ELF-1 (cell line): ENCODE measurements around the gene ELAVL2.

ENCODE experiments used
- DNase-seq: peaks from one replicate; pipeline ENCODE4 v3.0.0-alpha.2; 2016; ENCODE audit warnings: low read depth, low spot score

ELAVL2 gene

DNA sequence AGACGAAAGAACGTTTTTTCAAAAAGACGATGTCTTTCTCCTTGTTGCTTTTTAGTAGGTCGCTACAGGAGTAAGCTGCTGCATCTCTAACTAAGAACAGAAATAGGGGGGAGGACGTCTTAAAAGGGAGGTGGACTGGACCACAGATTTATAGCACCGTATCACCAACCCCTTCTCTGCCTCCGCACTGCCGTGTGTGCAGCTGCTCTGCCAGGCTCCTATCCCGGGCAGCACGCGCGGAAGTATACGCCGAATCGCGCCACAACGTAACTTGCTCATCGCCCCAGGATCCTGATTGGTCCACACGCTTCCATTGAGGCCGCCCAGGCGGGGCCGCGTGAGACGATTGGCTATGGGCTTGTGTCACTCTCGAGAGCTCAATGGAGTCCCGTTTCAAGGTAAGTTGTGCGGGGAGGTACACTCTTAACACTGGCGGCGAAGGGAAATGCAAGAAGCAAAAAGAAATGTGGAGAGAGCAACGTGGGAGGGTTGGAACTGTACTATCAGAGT is at the start of gene ELAVL2:
Gene ELAVL2 (minus strand): TSS at position 121 of the 510 bp plus-strand sequence. CDS start 64,006 bp downstream, outside the sequence.
- DNase-seq, result peak; percentile 83

DNA sequence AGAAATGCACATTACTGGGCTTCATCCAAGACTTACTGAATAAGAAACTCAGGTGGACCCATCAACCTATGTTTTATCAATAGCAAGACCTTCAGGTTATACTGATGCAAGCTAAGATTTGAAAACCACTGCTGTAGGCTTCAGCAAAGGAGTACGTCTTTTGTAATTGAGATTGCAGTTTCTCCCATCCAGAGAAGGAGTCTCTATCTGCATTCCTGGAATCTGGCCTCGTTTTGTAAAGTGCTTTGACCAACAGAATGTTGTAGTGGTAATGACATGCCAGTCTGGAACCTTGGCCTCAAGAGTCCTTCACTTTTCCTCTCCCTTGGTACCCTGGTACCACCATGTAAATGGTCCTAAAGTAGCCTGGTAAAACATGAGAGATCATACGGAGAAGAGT is 32.2 kb upstream of the ELAVL2 start:
- no peak for DNase-seq

DNA sequence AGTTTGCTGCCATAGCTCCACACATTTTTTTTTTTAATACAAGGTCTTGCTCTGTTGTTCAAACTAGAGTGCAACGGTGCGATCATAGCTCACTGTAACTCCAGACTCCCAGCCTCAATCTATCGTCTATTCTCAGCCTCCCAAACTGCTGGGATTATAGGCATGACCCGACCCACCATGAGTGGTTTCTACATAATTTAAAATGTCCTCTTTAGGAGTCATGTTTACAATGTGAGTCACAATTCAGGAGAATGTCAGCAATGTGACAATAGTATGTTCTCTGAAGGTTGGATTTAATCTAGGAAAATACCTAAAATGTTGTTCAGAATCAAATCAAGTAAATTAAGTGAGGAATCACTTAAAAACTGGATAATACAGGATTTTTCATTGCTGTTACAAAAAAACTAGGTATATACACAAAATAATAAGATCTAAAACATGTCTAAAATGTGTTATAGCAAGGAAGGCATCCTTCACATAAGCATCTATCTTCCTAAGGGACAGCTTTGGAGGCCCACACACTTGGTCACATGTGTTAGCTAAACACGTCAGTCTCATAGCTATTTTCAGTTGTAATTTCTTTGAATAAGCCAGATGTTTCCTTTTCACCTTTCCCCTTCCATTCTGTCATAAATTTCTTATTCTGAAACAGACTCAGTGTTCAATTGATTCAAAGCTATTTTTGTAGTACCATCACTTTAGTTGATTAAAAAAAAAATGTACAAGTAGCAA is 30.0 kb upstream of the ELAVL2 start:
- DNase-seq, result no peak

DNA sequence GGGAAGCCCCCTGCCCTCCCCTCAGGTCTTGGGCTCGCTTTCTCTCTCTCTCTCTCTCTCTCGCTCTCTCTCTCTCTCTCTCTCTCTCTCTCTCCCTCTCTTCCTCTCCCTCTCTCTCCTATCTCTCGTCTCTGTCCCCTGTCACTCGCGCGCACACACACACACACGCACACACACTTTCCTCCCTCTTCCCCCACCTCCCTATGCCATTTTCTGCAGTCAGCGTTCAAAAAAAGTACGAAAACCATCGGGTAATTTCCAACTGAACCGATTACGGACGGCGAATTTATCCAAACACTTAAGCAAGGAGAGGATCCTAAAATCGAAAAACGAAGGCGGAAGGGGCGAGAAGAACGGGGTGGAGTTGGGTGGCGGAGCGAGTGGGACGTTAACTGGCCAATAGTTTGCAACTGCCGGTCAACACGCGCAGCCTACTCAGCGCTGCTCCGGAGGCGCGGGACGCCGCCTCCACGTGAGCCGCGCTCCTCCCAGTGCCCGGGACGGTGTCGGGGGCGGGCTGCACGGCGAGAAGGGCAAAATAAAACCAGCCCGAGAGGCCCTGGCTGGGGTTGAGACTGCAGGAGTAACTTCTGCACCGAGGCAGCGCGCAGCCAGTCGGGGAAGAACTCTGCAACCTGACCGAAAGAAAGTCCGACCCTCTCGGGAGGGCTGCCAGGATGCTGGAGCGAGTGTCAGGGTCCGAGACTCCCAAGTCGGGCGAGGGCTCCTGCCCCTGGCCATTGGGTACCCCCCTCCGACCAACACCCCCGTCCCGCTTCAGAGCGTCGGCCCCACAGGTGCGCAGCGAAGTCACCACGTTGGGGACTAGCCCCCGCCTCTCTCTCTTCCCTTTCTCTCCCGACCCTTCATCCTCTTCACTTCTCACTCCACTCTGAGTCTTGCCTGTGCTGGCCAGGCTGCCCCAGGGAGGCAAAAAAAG is 24.9 kb upstream of the ELAVL2 start:
- DNase-seq, result no peak

DNA sequence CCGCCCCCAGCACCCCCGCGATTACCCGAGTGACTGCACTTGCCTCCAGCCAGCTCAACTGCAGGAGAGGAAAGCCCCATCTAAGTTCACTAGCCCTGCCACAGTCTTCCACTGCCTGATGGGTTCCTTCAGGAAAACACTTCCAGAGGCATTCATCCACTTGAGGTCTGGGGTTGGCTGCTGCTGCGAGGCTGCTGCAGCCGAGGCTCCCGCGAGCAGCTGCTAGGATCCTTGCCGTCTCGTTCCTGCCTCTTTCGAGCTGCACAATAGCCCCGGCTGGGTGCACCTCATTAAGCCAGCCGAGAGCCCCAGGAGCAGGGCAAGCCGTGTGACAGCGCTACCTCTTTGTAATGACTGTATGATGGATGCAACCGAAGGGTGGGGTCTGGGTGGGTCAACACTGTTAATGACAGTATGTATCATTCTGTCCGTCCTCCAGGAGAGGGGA is 24.2 kb upstream of the ELAVL2 start:
- DNase-seq, result no peak

DNA sequence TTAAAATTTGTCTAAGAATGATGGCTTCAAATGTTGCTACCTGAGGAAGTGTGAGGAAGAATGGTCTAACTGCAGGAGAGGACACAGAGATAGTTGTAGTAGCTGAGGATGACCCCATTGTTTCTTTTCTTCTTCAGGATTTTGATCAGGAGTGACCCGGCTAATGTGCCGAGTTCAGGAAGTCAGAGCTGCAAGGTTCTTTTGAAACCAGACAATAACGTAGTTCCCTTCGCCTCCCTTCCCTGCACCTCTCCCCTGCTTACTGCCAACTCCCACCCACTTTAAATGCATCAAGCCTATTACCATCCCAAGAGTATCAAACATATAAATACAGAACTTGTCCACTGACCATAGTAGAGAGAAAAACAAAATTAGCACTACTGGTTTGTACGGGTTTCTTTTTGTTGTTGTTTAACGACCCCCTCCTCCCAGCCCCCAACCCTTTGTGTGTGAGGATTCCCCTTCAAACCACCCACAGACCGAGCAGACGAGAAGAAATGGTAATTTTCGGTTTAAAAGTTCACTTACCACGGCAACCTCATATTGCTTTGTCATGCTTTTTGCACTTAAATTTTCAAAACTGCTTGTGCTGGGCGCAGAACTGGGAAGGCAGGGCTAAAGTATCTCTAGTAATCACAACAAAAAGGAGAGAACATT is 23.5 kb upstream of the ELAVL2 start:
- no peak for DNase-seq

DNA sequence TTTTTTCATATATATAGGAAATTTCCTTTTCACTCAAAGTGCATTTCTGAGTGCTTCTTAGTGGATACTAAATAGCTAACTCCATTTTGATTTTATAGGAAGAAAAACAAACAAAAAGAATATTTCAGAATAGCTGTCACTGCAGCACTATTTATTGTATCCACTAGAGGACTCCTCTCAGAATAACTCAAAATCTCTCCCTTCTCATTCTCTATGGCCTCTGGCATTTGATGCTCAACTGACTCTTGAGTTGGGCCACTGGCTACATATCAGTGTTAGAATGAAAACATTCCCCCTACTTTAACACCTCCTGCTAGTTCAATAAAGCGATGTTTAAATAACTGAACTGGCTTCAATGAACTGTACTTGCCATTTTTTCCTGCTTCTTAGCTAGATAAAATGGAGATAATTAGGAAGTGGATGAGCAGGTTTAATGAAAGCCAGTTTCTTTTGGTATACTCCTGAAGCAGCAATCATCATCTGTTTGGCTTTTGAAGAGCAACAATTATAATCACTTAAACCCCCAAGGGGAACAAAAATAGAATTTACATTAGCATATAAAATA is 16.6 kb upstream of the ELAVL2 start:
- no peak for DNase-seq

DNA sequence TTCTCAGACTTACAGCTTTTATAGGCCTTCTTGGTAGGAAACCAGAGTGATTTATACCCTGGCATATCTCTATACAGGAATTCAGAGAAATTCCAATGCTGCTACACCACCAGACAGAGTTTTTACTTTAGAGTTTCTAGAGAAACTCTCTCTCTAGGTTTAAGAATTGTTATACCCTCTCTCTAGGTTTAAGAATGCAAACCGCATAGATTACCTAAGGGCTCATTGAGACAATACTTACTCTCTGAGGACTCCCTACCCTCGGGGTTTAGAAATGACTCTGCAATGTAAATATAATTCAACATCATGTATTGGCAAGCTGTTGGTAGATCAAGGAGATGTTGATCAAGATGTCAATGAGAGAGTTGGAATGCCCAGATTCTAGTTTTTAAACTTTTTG is 15.3 kb upstream of the ELAVL2 start:
- no peak for DNase-seq

DNA sequence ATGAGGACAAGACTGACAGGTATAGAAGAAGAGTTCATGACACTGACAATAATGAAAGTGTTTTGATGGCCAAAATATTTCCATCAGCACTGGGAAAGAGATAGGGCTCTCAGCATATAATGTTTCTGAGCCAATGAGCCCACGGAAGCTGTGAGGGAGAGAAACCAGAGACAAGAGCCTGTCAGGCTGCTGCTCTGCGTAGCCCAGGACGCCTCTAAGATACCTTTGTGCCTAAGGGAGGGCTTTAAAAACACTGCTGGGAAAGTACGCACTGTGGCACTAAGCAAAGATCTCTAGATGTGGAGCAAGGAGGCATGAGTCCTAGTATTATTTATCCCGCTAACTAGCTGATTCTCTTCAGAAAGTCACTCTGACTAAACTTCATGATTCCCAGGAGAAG is 11.0 kb upstream of the ELAVL2 start:
- DNase-seq, result no peak

DNA sequence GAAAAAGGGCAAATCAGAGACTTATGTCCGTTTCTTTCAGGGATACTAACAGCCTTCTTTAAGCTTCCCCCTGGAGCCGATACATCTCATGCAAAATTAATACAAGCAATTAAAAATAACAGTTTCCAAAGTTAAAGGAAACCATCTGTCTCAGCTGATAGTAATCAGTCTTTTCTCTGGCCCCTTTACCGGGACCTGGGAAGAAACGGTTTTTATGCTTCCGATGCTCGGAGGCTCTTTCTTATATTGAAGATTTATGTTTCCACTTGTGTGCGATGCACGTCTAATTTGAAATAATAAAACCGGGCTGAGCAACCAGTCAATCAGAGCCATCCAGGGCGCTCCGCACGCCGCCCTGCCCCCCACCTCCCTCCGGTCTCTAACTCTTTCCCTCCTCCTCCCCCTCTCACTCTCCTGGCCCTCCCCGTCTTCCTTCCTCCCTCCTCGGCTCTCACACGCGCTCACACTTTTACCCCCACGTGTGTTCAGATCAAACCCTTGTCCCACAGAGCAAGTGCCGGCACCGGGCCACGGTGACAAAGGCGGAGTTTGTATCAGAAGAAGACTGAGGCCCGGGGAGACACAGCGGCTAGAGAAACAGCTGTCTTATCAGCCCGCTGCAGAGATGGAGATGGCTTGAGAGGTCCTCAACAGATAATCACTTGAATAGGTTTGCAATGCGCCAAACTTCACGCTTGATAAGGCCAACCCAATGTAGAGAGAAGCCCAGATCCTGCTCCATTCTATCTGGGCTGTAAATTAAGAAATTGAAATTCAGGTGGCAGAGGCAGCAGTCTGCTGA is 5.1 kb upstream of the ELAVL2 start:
- no peak for DNase-seq

DNA sequence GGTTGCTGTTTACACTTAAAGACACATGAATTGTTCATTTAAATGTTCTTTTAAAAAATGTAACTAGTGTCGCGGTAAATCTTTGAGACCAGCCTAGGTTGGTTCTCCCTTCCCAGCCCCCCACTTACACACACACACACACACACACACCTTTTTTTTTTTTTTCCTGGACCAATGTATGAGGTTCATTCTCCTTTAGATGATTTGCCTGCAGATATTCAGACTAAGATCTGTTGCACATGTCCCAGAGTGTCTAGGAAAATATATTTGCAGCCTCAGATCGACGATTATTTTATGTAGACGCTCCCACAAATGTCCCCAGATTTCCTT is 4.4 kb upstream of the ELAVL2 start:
- DNase-seq, result no peak

DNA sequence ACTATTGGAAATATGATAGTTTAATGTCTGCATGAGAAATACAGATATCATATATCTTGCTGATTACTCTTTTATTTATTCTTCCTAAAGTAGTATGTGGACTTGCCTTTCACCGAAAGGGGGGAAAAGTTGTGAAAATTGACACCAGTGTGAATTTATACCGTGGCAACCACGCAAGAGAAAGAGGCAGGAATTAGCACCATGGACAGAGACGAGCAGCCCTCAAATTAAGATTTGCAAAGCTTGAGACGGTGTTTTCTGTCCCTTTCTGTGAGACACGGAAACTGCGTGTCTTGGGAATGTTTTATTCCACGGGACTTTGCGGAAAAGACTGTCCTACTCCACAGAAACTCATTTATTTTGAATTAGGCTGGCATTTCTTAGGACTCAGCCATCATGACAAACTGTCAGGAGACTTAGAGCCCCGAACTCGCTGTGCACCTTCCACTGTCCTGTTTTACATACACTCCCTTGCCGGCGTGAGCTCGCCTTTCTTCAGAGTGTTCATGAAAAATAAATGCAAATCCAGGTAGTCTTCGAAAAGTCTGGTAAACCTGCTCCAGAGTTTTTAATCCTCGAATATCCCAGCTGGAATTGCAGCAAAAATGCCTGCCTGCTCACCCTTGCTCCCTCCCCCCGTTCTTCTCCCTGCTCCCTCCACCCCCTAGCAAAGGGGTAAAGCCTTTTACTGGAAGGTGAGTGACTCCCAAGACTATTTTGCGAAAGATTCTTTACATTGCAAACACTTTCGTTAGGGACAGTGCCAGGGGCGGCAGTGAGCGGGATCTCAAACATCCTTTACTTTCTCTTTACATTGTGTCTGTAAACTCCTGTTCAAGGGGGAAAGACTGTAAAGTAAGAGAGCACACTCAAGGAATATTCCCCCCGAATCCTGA is 3.8 kb upstream of the ELAVL2 start:
- DNase-seq, result no peak

DNA sequence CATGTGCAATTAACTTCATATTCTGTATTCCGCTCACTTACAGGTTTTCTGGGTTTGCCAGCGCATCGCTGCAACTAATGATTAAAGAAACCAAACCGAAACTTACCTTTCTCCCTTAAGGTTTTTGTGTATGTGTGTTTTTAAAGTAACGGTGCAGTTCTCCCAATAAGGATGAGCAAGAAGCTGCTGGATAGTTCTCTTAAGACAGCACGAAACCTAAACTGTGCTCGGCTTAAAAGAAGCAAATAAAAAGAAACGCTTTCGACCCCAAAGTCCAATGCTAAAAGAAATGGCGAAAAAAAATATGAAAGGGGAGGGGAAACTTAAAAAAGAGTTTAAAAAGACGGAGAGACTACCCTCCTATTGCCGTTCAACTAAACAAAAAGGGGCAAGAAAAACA is 340 bp downstream of the ELAVL2 start:
- no peak for DNase-seq

DNA sequence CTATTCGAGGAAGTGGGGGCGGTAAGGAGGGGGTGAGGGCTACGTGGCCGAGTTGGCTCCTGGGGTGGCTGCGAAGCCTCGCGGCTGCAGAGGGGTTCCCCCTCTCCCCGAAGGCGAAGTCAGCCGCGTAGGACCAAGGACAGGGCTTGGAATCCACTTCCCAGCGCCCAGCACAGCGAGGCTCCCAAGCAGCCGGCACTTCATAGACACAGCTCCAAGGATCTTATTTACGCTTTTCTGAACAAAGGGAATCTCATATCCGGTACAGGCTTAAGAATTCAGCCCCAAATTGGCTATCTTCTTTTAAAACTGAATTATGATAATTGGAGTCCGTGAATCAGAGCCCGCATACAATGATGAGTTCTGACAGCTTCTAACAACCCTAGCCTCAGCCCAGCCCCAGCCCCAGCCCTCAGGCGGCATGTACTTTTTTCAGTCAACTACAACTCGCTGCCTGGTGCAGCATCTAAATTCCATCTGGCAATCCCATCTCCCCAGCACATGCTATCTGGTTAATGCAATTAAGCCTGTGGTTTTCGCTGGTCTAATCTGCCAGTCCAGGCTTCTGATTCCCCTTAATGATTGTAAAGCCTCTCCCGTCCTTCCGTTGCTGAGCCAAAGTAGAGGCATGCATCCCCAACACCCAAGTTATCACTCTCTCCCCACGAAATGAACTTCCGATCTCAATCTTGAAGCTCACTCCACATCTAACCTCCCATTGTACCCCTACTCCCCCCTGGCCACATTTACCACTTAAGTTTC is 1.0 kb downstream of the ELAVL2 start:
- DNase-seq, result no peak

DNA sequence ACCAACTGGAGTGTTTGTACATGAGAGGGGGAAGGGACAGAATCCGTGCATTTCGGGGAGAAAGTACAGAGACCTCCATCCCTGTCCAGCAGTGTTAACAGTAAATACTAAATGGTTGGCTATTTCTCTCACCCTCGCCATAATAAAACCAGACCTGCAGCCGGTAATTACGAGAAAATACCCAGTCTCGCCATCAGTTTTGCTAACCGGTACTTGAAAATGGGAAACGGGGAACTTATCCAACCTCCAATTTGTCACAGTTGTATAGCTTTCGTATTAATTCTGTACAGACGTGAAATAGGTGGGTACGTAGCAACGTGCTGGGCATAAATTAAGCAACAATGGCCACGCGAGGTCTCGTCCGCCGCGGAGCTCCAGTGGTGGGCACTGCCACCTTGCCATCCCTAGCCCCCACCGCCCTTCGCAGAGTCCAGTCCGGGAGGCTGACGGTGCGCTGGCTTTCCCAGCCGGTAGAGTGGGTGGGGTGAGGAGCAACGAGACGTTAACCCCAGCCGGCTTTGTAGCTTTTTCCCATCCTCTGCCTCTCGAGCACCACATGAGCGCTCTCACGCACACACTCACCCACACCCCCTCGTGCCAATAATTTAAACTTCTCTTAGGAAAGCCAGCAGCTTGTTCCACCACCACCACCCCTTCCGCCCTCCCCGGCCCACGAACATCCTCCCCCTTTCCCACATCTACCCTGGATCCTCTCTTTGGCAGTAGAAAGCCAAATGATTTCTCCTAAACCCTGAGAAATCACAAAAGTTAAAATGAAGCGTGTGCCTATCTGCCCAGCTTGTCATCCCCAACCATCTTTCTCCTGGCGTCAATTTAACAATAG is 1.8 kb downstream of the ELAVL2 start:
- no peak for DNase-seq

DNA sequence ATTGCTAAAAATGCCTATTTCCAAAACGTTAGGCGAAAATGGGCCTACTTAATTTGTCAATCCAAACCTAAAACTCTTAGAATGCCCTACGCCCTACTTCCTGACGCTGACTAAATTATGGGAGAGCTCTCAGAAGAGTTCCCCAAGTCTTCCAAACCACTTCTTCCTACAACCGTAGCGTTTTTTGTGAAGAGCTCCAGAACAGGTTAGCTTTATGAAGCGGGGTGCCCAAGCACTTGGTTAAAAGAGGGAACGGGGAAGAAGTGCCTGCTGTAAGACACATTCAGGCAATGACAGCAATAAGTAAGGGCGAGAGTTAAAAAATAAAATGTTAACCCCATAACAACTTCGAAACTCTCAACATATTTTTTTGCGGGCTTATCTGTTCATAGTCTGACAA is 2.8 kb downstream of the ELAVL2 start:
- no peak for DNase-seq

DNA sequence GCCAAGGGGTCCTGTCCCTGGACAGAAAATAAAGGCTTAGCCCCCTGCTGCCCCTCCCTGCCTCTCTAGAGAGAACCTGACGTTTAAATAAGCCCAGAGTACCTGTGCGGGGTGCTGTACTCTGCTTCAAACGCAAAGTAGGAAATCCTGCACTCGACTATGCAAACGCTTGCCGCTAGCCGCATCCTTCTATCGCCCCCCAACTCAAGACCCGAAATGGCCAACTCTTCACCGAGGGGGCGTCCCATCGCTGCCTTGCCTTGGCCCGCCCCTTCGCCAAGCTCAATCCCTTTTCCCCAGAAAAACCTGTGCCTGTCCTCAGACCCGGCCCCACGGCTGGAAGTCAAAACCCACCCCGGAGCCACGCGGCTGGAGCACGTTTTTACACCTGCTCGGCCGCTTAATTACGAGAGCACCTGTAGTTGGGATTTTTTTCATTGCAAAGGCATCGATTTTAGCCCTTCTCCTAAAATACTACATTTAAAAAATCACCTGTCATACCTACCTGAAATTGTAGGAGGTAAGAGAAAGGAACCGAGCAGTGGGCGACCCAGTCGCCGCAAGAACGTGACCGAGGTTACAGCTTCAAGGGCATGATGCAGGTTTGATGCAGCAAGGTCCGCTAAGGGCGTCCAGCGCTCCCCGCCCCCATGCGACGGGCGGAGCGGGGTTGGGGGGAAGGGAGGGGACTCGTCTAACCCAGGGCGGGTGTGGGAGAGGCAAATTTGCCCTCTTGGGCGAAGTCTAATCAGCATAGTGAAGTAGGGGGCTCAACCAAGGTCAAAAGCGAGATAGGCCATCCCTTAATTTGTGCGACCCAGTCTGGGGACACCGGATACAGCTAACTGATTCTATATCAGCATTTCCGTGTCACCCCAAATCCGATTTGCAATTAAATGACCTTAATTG is 3.5 kb downstream of the ELAVL2 start:
- no peak for DNase-seq
